CD4-positive, CD25-positive, alpha-beta regulatory T cell (primary cell): ENCODE results near the gene MAT2A. TPM values are rescaled to one million over a fixed set of nuclear protein-coding genes. Genes with fewer than 3 reads are reported as not detected.
"Not testable (repeated sequence)": the region's sequence is repeated elsewhere in the genome, so short reads cannot be mapped to it uniquely, and the experiment has no call there.

Source experiments
- ATAC-seq, 2 donors: fragments of 150-1000 bp; cut with Tn5 transposase; one replicate each; pipeline ENCODE4 v1.10.0; 2021; ENCODE audit warnings: low read depth in 2 of 2, moderate number of reproducible peaks in 2 of 2, moderate library complexity in 1 of 2
- DNase-seq, 3 donors: peaks; one replicate each; pipeline versions ENCODE4 v3.0.0 to v3.0.0-alpha.2; 2012 to 2022; ENCODE audit warnings: mixed read lengths in 1 of 3
- H3K27ac ChIP-seq: one replicate; pipeline ENCODE4 v1.7.0; 2013; ENCODE audit warnings: mild to moderate bottlenecking, low read length; ENCODE audit not compliant: insufficient read depth, poor library complexity, severe bottlenecking
- H3K27me3 ChIP-seq: one replicate; pipeline ENCODE4 v1.7.0; 2013; ENCODE audit warnings: low read length; ENCODE audit not compliant: control insufficient read depth, insufficient read depth
- H3K36me3 ChIP-seq: one replicate; pipeline ENCODE4 v1.7.0; 2013; ENCODE audit warnings: mild to moderate bottlenecking, low read length, moderate library complexity; ENCODE audit not compliant: control insufficient read depth, insufficient read depth
- H3K4me1 ChIP-seq: 2 replicates; pipeline ENCODE4 v1.7.0; 2013; ENCODE audit warnings: mild to moderate bottlenecking, low read length; ENCODE audit not compliant: insufficient read depth, control insufficient read depth, poor library complexity, severe bottlenecking
- H3K4me3 ChIP-seq: one replicate; pipeline ENCODE4 v1.7.0; 2013; ENCODE audit warnings: low read depth, mild to moderate bottlenecking, low read length, moderate library complexity
- H3K9me3 ChIP-seq, 2 experiments: 1 replicate in 1 of 2; 2 replicates in 1 of 2; pipeline ENCODE4 v1.7.0; 2013; ENCODE audit warnings: low read length in 2 of 2, mild to moderate bottlenecking in 1 of 2, moderate library complexity in 1 of 2; ENCODE audit not compliant: control insufficient read depth in 2 of 2
- H3K27ac Mint-ChIP-seq, 3 donors: one replicate each; pipeline ENCODE4 v1.8.0; 2020 to 2022; ENCODE audit warnings: mild to moderate bottlenecking in 3 of 3, mixed read lengths in 3 of 3, moderate library complexity in 2 of 3
- H3K27me3 Mint-ChIP-seq: one replicate; pipeline ENCODE4 v1.8.0; 2022; ENCODE audit warnings: mild to moderate bottlenecking, mixed read lengths
- H3K36me3 Mint-ChIP-seq: one replicate; pipeline ENCODE4 v1.8.0; 2020; ENCODE audit warnings: mixed read lengths
- H3K4me1 Mint-ChIP-seq, 4 donors: one replicate each; pipeline ENCODE4 v1.8.0; 2020 to 2022; ENCODE audit warnings: mixed read lengths in 4 of 4, mild to moderate bottlenecking in 1 of 4
- H3K4me3 Mint-ChIP-seq, 4 donors: one replicate each; pipeline ENCODE4 v1.8.0; 2020 to 2022; ENCODE audit warnings: mild to moderate bottlenecking in 4 of 4, mixed read lengths in 4 of 4, moderate library complexity in 3 of 4
- H3K9me3 Mint-ChIP-seq, 7 donors: one replicate each; pipeline ENCODE4 v1.8.0; 2020 to 2022; ENCODE audit warnings: mixed read lengths in 7 of 7, mild to moderate bottlenecking in 3 of 7, moderate library complexity in 2 of 7
- polyA plus RNA-seq, 4 donors: library from polyadenylated mRNA; unstranded; fragments of 300-500 nt; fragmentation: Illumina TruSeq; gene quantifications; one replicate each; pipeline ENCODE4 v1.2.3, GENCODE V29; 2021
- total RNA-seq: library from RNA; stranded (reverse); gene quantifications from one replicate; pipeline ENCODE4 v1.2.3, GENCODE V29; 2022

MAT2A gene
- total and polyA plus RNA-seq, 5 donors from 2014 or later: 82.2 to 141 (median 109) TPM

- Histone ChIP-seq H3K4me3 (peak overlapping the region; percentile 91), H3K36me3 (peaks cover 36% of the 10 kb centered on the region), H3K4me1 (peaks cover 30% of the 10 kb centered on the region), H3K27me3 (no peaks in the 10 kb centered on the region), H3K9me3 (no peaks in the 10 kb centered on the region), H3K27ac (peak overlapping the region; percentile 86)
- Mint-ChIP-seq H3K4me1 (peaks cover 19 to 53% (median 39%) of the 10 kb centered on the region in 4 donors), H3K27me3 (no peaks in the 10 kb centered on the region), H3K9me3 (no peaks in the 10 kb centered on the region), H3K4me3 (peak overlapping the region; percentile 94 to 98 (median 96)), H3K36me3 (peaks cover 29% of the 10 kb centered on the region), H3K27ac (peak overlapping the region; percentile 92 to 96 (median 95))
- ATAC-seq (peak; percentile 54 to 57), DNase-seq (peak; percentile 66 to 86 (median 77))
These were observed 579 bp downstream of the MAT2A start for GRCh38 chr2:85539361-85540132.

- Histone ChIP-seq H3K4me1 (peaks cover 30% of the 10 kb centered on the region), H3K27me3 (no peaks in the 10 kb centered on the region), H3K4me3 (peak overlapping the region; percentile 91), H3K27ac (peak overlapping the region; percentile 86), H3K36me3 (peaks cover 39% of the 10 kb centered on the region), H3K9me3 (no peaks in the 10 kb centered on the region)
- ATAC-seq (no peak), DNase-seq (no peak)
- Mint-ChIP-seq H3K27me3 (no peaks in the 10 kb centered on the region), H3K36me3 (peaks cover 29% of the 10 kb centered on the region), H3K27ac (peak overlapping the region; percentile 90 to 95 (median 91)), H3K4me3 (peak overlapping the region; percentile 94 to 98 (median 96)), H3K4me1 (peaks cover 19 to 53% (median 39%) of the 10 kb centered on the region in 4 donors), H3K9me3 (no peaks in the 10 kb centered on the region)
These were observed 1.2 kb downstream of the MAT2A start for GRCh38 chr2:85540133-85540648.

DNA sequence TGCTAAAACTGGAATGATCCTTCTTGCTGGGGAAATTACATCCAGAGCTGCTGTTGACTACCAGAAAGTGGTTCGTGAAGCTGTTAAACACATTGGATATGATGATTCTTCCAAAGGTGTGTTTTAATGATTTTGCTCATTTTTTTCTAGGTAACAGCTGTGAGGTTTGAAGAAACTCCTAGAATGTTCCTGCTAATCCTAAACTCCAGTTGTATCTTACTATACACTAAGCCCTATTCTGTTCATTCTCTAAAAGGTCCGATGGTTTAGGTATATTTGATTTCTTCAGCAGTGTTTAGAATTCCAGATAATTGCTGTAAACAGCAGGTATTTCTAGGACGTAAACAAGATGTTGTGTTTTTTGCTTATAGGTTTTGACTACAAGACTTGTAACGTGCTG lies 2.3 kb downstream of the MAT2A start:
- ATAC-seq (no peak), DNase-seq (no peak)
- Histone ChIP-seq H3K27me3 (no peaks in the 10 kb centered on the region), H3K9me3 (no peaks in the 10 kb centered on the region), H3K4me1 (peaks cover 30% of the 10 kb centered on the region), H3K27ac (no peak overlapping the region), H3K36me3 (peaks cover 50% of the 10 kb centered on the region), H3K4me3 (peak overlapping the region; percentile 91)
- Mint-ChIP-seq H3K27me3 (no peaks in the 10 kb centered on the region), H3K4me3 (peak overlapping the region; percentile 94 to 98 (median 96)), H3K27ac (peak overlapping the region in 1 of 3 donors; percentile 56), H3K9me3 (no peaks in the 10 kb centered on the region), H3K36me3 (peaks cover 29% of the 10 kb centered on the region), H3K4me1 (peaks cover 19 to 53% (median 39%) of the 10 kb centered on the region in 4 donors)

- H3K27me3 Mint-ChIP-seq: no peaks in the 10 kb centered on the region
- ATAC-seq: no peak
- peaks cover 29% of the 10 kb centered on the region for H3K36me3 Mint-ChIP-seq
- Histone ChIP-seq H3K4me3 (peak overlapping the region; percentile 91), H3K36me3 (peaks cover 54% of the 10 kb centered on the region), H3K27me3 (no peaks in the 10 kb centered on the region), H3K4me1 (peaks cover 30% of the 10 kb centered on the region), H3K27ac (no peak overlapping the region), H3K9me3 (no peaks in the 10 kb centered on the region)
- no peak for DNase-seq
- no peaks in the 10 kb centered on the region for H3K9me3 Mint-ChIP-seq
- peak overlapping the region in 1 of 3 donors; percentile 56 for H3K27ac Mint-ChIP-seq
- peak overlapping the region in 3 of 4 donors; percentile 30 to 98 (median 95) for H3K4me3 Mint-ChIP-seq
- H3K4me1 Mint-ChIP-seq: peaks cover 19 to 53% (median 38%) of the 10 kb centered on the region in 4 donors
These were observed 2.9 kb downstream of the MAT2A start for GRCh38 chr2:85541753-85542457.

GRCh38 chr2:85542777-85543176 lies 3.8 kb downstream of the MAT2A start:
- no peak for ATAC-seq
- no peak for DNase-seq
- no peaks in the 10 kb centered on the region for H3K9me3 Mint-ChIP-seq
- H3K36me3 Mint-ChIP-seq: peaks cover 29% of the 10 kb centered on the region
- H3K36me3 ChIP-seq: peaks cover 54% of the 10 kb centered on the region
- peaks cover 21% of the 10 kb centered on the region for H3K4me1 ChIP-seq
- peak overlapping the region; percentile 10 to 56 (median 45) for H3K27ac Mint-ChIP-seq
- H3K27ac ChIP-seq: no peak overlapping the region
- H3K4me1 Mint-ChIP-seq: peaks cover 13 to 44% (median 30%) of the 10 kb centered on the region in 4 donors
- H3K4me3 Mint-ChIP-seq: peak overlapping the region in 1 of 4 donors; percentile 98
- H3K27me3 Mint-ChIP-seq: no peaks in the 10 kb centered on the region
- H3K9me3 ChIP-seq: no peaks in the 10 kb centered on the region
- no peaks in the 10 kb centered on the region for H3K27me3 ChIP-seq
- H3K4me3 ChIP-seq: no peak overlapping the region

DNA sequence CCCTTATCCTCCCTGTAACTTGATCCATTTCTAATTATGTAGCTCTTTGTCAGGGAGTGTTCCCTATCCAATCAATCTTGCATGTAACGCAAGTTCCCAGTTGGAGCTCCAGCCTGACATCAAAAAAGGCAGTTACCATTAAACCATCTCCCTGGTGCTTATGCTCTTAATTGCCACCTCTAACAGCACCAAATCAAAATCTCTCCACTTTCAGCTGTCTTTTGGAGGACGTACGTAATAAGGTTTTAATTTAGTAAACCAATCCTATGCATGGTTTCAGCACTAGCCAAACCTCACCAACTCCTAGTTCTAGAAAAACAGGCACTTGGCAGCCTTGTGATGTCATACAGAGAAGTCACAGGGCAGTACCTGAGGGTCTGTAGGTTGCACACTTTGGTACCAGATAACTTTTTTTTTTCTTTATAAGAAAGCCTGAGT lies 5.3 kb downstream of the MAT2A start:
- not testable (repeated sequence) for H3K27ac ChIP-seq, H3K9me3 ChIP-seq, H3K27me3 ChIP-seq, H3K4me3 ChIP-seq, H3K9me3 Mint-ChIP-seq, H3K27ac Mint-ChIP-seq, H3K27me3 Mint-ChIP-seq, DNase-seq, ATAC-seq
- peaks cover 11 to 40% (median 27%) of the 10 kb centered on the region in 4 donors for H3K4me1 Mint-ChIP-seq
- peaks cover 29% of the 10 kb centered on the region for H3K36me3 Mint-ChIP-seq
- peaks cover 21% of the 10 kb centered on the region for H3K4me1 ChIP-seq
- H3K36me3 ChIP-seq: peaks cover 54% of the 10 kb centered on the region
- H3K4me3 Mint-ChIP-seq: peak overlapping the region in 1 of 4 donors; percentile 21

GRCh38 chr2:85544915-85545779 lies 6.2 kb downstream of the MAT2A start:
- not testable (repeated sequence) for H3K4me3 Mint-ChIP-seq, H3K9me3 ChIP-seq, H3K27ac Mint-ChIP-seq, H3K27ac ChIP-seq, H3K27me3 Mint-ChIP-seq, H3K27me3 ChIP-seq, H3K9me3 Mint-ChIP-seq, H3K4me3 ChIP-seq, DNase-seq, ATAC-seq
- Mint-ChIP-seq H3K36me3 (peaks cover 35% of the 10 kb centered on the region), H3K4me1 (peaks cover 10 to 35% (median 25%) of the 10 kb centered on the region in 4 donors)
- Histone ChIP-seq H3K4me1 (peaks cover 15% of the 10 kb centered on the region), H3K36me3 (peaks cover 58% of the 10 kb centered on the region)
